ENCODE data around the gene IL16.

Gene IL16

DNA sequence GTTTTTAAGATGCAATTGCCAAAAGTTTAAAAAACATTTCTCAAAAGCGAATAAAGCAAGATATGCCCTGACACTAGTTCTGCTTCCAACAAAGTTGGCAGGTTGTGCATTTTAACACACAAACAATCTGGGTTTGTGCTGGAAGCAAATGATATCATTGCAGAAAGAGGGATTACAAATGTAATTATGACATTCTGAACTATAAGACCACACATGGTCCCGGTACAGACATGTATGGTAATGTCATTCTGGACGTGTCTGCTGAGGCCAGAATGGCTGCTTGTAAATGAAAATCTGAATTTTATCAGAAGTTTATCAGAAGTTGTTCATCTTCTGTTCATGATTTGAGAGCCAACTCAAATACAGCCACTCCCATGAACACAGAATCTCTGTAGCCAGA is 166.6 kb downstream of the IL16 start:
- no peak overlapping the region for H3K27ac ChIP-seq (ENCODE audit: low read length)
- no peaks in the 10 kb centered on the region for H4K20me1 ChIP-seq (ENCODE audit: insufficient read depth, low read length)
- H3K36me3 ChIP-seq (ENCODE audit: insufficient read depth, low read length): no peaks in the 10 kb centered on the region
- H3K4me2 ChIP-seq (ENCODE audit: insufficient read depth, low read length): no peak overlapping the region
- no peak overlapping the region for H3K9ac ChIP-seq (ENCODE audit: low read depth, low read length)
- ATAC-seq (ENCODE audit: insufficient read depth, low read depth): no peak
- DNase-seq: no peak
- no peaks in the 10 kb centered on the region for H3K27me3 ChIP-seq (ENCODE audit: insufficient read depth, low read length, poor library complexity)
- no peak overlapping the region for H3K4me3 ChIP-seq (ENCODE audit: low read depth in 1 of 2, low read length in 2 of 2)
- H3K9me3 ChIP-seq (ENCODE audit: insufficient read depth, low read length, severe bottlenecking): no peaks in the 10 kb centered on the region
- no peak overlapping the region for H2AFZ ChIP-seq (ENCODE audit: low read depth, low read length)
- H3K4me1 ChIP-seq (ENCODE audit: insufficient read depth, low read length): no peaks in the 10 kb centered on the region
- no peaks in the 10 kb centered on the region for H3K79me2 ChIP-seq (ENCODE audit: insufficient read depth, low read length)
- TF ChIP-seq EZH2 (IDR thresholded peaks at IDR 0.05; ENCODE audit: borderline replicate concordance, low read depth, low read length, severe bottlenecking): no peak
- TF ChIP-seq, protein P1, sequence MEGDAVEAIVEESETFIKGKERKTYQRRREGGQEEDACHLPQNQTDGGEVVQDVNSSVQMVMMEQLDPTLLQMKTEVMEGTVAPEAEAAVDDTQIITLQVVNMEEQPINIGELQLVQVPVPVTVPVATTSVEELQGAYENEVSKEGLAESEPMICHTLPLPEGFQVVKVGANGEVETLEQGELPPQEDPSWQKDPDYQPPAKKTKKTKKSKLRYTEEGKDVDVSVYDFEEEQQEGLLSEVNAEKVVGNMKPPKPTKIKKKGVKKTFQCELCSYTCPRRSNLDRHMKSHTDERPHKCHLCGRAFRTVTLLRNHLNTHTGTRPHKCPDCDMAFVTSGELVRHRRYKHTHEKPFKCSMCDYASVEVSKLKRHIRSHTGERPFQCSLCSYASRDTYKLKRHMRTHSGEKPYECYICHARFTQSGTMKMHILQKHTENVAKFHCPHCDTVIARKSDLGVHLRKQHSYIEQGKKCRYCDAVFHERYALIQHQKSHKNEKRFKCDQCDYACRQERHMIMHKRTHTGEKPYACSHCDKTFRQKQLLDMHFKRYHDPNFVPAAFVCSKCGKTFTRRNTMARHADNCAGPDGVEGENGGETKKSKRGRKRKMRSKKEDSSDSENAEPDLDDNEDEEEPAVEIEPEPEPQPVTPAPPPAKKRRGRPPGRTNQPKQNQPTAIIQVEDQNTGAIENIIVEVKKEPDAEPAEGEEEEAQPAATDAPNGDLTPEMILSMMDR (IDR thresholded peaks at IDR 0.05; ENCODE audit: borderline replicate concordance, extremely low read depth, low read length, poor library complexity, severe bottlenecking): no peak

Measured in DND-41 (cell line).